T-helper 1 cell treated with Interleukin-12 subunit alpha and Interleukin-12 subunit beta and Interleukin-4 antibody, amounts not matched to agents 30 μg/mL and 1 μg/mL, for 36 hours (primary cell): Measurements from ENCODE around the gene SBSN.

ENCODE experiments used
- H3K27ac Mint-ChIP-seq: one replicate; pipeline ENCODE4 v1.8.0; 2021; ENCODE audit warnings: mild to moderate bottlenecking, mixed read lengths
- H3K27me3 Mint-ChIP-seq: one replicate; pipeline ENCODE4 v1.8.0; 2021; ENCODE audit warnings: low read depth, mixed read lengths
- H3K36me3 Mint-ChIP-seq: one replicate; pipeline ENCODE4 v1.8.0; 2021; ENCODE audit warnings: low read depth, mixed read lengths
- H3K4me1 Mint-ChIP-seq: one replicate; pipeline ENCODE4 v1.8.0; 2021; ENCODE audit warnings: low read depth, mixed read lengths
- H3K4me3 Mint-ChIP-seq: one replicate; pipeline ENCODE4 v1.8.0; 2021; ENCODE audit warnings: mild to moderate bottlenecking, moderate library complexity, mixed read lengths
- H3K9me3 Mint-ChIP-seq: one replicate; pipeline ENCODE4 v1.8.0; 2021; ENCODE audit warnings: mixed read lengths

Gene SBSN

DNA sequence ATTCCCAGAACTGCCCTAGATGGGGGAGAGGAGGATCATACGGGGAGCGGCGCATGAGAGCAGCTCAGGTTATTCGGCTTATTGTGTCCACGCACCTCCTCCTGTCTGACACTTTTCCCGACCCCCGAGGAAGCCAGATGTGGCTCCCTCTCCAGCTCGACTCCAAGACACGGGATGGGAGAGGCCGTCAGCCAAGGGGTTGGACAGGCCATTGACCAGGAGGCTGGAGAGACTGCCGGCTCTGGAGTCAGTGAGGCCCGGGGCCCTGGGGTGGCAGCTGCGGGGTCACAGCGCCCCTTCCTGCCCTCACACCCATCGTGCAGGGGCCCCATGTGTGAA, 17.5 kb downstream of the SBSN start:
- Mint-ChIP-seq H3K27ac (no peak overlapping the region), H3K27me3 (peaks cover 71% of the 10 kb centered on the region), H3K36me3 (no peaks in the 10 kb centered on the region), H3K9me3 (no peaks in the 10 kb centered on the region), H3K4me1 (peaks cover 6% of the 10 kb centered on the region), H3K4me3 (no peak overlapping the region)

- Mint-ChIP-seq H3K27ac (no peak overlapping the region), H3K9me3 (no peaks in the 10 kb centered on the region), H3K4me1 (peaks cover 6% of the 10 kb centered on the region), H3K36me3 (no peaks in the 10 kb centered on the region), H3K4me3 (peak overlapping the region; percentile 40), H3K27me3 (peaks cover 76% of the 10 kb centered on the region)
Measured at GRCh38 chr19:35509861-35510625, 18.1 kb downstream of the SBSN start.

DNA sequence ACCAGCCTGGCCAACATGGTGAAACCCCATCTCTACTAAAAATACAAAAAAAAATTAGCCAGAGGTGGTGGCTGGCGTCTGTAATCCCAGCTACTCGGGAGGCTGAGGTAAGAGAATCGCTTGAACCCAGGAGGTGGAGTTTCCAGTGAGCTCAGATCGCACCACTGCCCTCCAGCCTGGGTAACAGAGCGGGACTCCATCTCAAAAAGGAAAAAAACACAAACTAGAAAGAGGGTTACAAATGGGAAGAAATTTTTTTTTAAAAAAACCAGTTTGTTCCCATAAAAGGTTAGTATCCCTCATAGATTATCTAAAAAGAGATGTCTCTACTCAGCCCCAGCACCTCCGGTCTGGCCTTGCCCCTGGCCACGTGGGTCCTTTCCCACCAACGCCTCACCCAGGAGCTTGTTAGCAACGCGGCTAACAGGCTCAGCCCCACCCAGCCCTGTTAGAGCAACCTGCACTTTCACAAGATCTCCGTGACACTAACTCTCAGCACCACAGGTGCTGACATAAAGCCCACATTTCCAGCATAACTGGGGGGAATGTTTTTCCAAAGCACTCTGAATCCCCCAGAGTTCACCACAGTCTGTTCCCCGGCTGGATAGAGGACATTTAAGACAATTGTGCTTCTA, 19.0 kb downstream of the SBSN start:
- no peak overlapping the region for H3K27ac Mint-ChIP-seq
- H3K36me3 Mint-ChIP-seq = no peaks in the 10 kb centered on the region
- H3K9me3 Mint-ChIP-seq = no peaks in the 10 kb centered on the region
- H3K4me3 Mint-ChIP-seq = no peak overlapping the region
- peaks cover 6% of the 10 kb centered on the region for H3K4me1 Mint-ChIP-seq
- peaks cover 73% of the 10 kb centered on the region for H3K27me3 Mint-ChIP-seq

DNA sequence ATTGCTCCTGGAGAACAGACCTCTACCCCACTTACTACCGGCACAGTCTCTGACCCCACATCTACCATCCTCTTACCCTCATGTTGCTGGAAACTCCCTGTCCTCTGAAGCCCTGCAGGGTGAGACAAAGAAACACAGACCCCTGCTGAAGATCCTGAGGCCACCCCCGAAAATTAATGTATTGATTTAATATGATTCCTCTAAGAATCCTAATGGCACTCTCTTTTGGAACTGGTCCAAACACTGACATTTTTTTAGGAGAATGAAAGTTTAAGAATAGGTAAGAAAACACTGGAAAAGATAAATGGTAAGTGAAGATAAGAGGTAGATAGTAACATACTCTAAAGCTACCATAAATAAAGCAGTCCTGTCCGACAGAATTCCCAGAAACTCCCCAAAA, 20.0 kb downstream of the SBSN start:
- Mint-ChIP-seq H3K27me3 (peaks cover 66% of the 10 kb centered on the region), H3K27ac (no peak overlapping the region), H3K36me3 (no peaks in the 10 kb centered on the region), H3K9me3 (no peaks in the 10 kb centered on the region), H3K4me1 (peaks cover 6% of the 10 kb centered on the region), H3K4me3 (no peak overlapping the region)

DNA sequence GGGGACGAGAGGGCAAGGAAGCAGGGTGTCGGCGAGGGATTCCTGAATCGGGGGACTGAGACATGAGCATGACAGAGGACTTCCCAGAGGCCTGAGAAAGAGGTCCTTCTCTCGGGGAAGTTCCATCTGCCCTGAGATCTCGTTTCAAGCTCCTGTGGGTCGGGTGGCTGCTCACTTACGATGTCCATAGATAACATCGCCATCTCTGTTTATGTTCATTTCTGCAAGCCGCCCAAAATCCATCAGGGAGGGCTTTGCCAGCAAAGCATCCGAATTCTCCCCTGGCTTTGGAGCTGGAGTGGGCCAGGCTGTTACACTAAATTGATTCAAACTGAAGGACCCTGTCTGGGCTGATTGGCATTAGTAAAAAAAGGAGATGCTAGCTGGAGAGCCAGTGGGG, 20.6 kb downstream of the SBSN start:
- H3K4me1 Mint-ChIP-seq = peaks cover 6% of the 10 kb centered on the region
- peaks cover 61% of the 10 kb centered on the region for H3K27me3 Mint-ChIP-seq
- H3K4me3 Mint-ChIP-seq = no peak overlapping the region
- H3K27ac Mint-ChIP-seq = no peak overlapping the region
- no peaks in the 10 kb centered on the region for H3K9me3 Mint-ChIP-seq
- no peaks in the 10 kb centered on the region for H3K36me3 Mint-ChIP-seq

- Mint-ChIP-seq H3K9me3 (no peaks in the 10 kb centered on the region), H3K27ac (no peak overlapping the region), H3K27me3 (peaks cover 48% of the 10 kb centered on the region), H3K4me3 (no peak overlapping the region), H3K4me1 (peaks cover 6% of the 10 kb centered on the region), H3K36me3 (no peaks in the 10 kb centered on the region)
Measured at GRCh38 chr19:35506011-35506410, 22.1 kb downstream of the SBSN start.

GRCh38 chr19:35502751-35503150, 25.4 kb downstream of the SBSN start:
- H3K36me3 Mint-ChIP-seq = no peaks in the 10 kb centered on the region
- no peak overlapping the region for H3K27ac Mint-ChIP-seq
- H3K4me3 Mint-ChIP-seq = no peak overlapping the region

GRCh38 chr19:35501684-35502083, 26.4 kb downstream of the SBSN start:
- H3K36me3 Mint-ChIP-seq = no peaks in the 10 kb centered on the region
- peaks cover 19% of the 10 kb centered on the region for H3K27me3 Mint-ChIP-seq
- no peaks in the 10 kb centered on the region for H3K9me3 Mint-ChIP-seq
- no peak overlapping the region for H3K27ac Mint-ChIP-seq
- H3K4me3 Mint-ChIP-seq = no peak overlapping the region
- H3K4me1 Mint-ChIP-seq = no peaks in the 10 kb centered on the region

More at GRCh38 chr19:35502751-35503150, 25.4 kb downstream of the SBSN start:
- peaks cover 18% of the 10 kb centered on the region for H3K27me3 Mint-ChIP-seq
- H3K9me3 Mint-ChIP-seq = no peaks in the 10 kb centered on the region
- H3K4me1 Mint-ChIP-seq = no peaks in the 10 kb centered on the region

DNA sequence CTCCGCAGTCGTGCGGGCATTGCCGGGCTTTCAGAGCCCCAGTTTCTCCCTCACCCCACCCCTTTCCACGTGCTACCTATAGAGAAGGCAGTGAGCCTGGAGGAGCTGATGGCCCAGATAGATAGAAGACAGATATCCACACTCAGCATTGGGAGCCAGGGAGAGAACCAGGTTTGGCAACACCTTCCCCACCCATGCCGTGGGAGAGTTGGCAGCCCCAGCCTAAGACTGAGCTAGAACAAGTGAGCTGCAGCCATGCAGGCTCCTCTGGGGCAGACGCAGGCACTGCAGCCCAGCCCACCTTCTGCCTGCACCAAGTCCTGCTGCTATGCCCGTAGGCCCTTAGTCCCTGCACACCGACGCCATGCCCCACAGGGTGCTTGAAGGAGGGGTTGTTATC, 27.5 kb downstream of the SBSN start:
- Mint-ChIP-seq H3K4me3 (no peak overlapping the region), H3K4me1 (peaks cover under 1% of the 10 kb centered on the region), H3K9me3 (no peaks in the 10 kb centered on the region), H3K27ac (no peak overlapping the region), H3K36me3 (no peaks in the 10 kb centered on the region), H3K27me3 (peaks cover 10% of the 10 kb centered on the region)

GRCh38 chr19:35498984-35499527, 29.1 kb downstream of the SBSN start:
- H3K4me3 Mint-ChIP-seq = no peak overlapping the region
- peaks cover 4% of the 10 kb centered on the region for H3K27me3 Mint-ChIP-seq
- no peak overlapping the region for H3K27ac Mint-ChIP-seq
- H3K9me3 Mint-ChIP-seq = no peaks in the 10 kb centered on the region
- H3K36me3 Mint-ChIP-seq = no peaks in the 10 kb centered on the region
- H3K4me1 Mint-ChIP-seq = peaks cover 7% of the 10 kb centered on the region

DNA sequence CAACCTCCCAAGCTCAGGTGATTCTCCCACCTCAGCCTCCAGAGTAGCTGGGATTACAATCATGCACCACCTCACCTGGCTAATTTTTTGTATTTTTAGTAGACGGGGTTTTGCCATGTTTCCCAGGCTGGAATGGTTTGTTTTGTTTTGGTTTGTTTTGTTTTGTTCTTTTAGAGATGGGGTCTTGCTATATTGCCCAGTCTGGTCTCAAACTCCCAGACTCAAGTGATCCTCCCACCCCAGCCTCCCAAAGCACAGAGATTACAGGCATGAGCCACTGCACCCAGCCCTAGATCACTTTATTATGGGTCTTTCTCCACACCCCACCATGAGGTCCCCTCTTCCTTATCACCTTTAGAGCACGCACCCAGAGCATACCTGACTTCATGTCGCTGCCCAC, 29.9 kb downstream of the SBSN start:
- Mint-ChIP-seq H3K27ac (no peak overlapping the region), H3K36me3 (no peaks in the 10 kb centered on the region), H3K4me1 (peaks cover 7% of the 10 kb centered on the region), H3K4me3 (no peak overlapping the region), H3K9me3 (no peaks in the 10 kb centered on the region), H3K27me3 (peaks cover 8% of the 10 kb centered on the region)

DNA sequence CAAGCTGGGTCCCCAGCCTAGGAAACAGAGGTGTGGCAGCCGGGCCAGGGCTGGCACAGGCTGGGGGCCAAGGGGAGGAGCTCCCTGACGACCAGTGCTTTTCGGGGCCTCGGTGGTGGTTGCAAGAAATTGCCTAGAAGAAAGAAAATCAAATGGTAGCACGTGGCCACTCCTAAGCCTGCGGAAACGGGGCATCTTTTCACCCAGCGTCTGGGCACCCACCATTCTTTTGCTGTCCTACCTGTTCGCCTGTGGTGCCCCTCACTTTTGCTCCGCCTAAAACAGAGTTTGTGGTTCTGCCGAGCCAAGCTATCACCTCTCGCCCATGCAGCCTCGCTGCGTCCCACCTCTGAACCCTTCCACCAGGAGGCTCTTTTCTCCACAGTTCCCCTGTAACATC, 30.7 kb downstream of the SBSN start:
- Mint-ChIP-seq H3K4me1 (peaks cover 7% of the 10 kb centered on the region), H3K27me3 (peaks cover 11% of the 10 kb centered on the region), H3K4me3 (no peak overlapping the region), H3K27ac (no peak overlapping the region), H3K36me3 (no peaks in the 10 kb centered on the region), H3K9me3 (no peaks in the 10 kb centered on the region)

GRCh38 chr19:35495107-35496064, 32.7 kb downstream of the SBSN start:
- no peaks in the 10 kb centered on the region for H3K9me3 Mint-ChIP-seq
- H3K4me1 Mint-ChIP-seq = peaks cover 7% of the 10 kb centered on the region
- no peak overlapping the region for H3K4me3 Mint-ChIP-seq
- no peak overlapping the region for H3K27ac Mint-ChIP-seq
- peaks cover 22% of the 10 kb centered on the region for H3K27me3 Mint-ChIP-seq
- H3K36me3 Mint-ChIP-seq = no peaks in the 10 kb centered on the region

- Mint-ChIP-seq H3K36me3 (no peaks in the 10 kb centered on the region), H3K4me1 (peaks cover 7% of the 10 kb centered on the region), H3K27ac (no peak overlapping the region), H3K9me3 (no peaks in the 10 kb centered on the region), H3K27me3 (peaks cover 24% of the 10 kb centered on the region), H3K4me3 (no peak overlapping the region)
Measured at GRCh38 chr19:35493971-35494370, 34.1 kb downstream of the SBSN start.
